HG02870 (cell line): ENCODE data around the gene TMEM151A.
"Not testable (repeated sequence)": the region's sequence is repeated elsewhere in the genome, so short reads cannot be mapped to it uniquely, and the experiment has no call there.

Source experiments
- ATAC-seq: cut with Tn5 transposase; IDR thresholded peaks from one replicate; pipeline ENCODE4 v1.9.1; 2021; ENCODE audit warnings: mild to moderate bottlenecking, moderate library complexity; ENCODE audit not compliant: unreplicated experiment

TMEM151A gene

GRCh38 chr11:66267039-66267378 is 24.7 kb upstream of the TMEM151A start:
- no peak for ATAC-seq

DNA sequence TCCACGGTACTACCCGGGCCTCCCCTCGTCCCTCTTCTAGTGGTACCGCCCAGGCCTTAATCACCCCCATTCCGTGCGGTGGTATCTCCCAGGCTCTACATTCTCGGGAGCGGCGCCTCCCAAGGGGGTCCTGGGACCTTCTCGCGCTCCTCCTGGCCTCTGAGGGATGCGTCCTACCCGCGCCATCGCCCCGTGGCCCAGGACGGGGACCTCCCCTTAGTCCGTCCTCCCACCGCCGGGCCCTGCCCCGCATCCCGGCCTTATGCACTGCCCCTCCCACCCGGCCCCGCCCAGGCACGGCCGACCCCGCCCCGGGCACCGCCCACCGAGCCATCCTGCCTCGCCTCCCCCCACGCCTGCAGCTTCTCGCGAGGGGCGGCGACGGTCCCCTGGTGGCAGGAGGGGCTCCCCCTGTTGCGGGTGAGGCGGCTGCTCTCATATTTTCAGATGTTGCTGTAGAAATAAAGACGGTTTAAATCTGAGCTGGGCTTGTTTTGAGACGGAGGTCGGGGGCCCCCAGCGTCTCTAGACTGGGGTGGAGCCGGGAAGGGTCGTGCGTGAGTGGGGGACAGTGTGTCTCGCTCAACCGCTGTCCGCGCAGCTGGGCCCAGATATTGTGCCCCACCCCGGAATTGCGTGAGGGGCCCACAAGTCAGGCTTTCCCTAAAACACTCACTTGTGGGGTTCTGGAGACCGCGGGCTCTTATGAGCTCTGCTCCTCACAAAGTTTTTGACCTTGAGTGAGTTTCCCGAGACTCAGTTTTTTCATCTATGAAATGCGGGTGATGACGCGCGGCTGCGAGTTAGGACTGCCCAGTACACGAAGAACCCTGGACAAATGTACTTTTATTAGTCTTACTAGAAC is 24.1 kb upstream of the TMEM151A start:
- peak; percentile 42 for ATAC-seq

DNA sequence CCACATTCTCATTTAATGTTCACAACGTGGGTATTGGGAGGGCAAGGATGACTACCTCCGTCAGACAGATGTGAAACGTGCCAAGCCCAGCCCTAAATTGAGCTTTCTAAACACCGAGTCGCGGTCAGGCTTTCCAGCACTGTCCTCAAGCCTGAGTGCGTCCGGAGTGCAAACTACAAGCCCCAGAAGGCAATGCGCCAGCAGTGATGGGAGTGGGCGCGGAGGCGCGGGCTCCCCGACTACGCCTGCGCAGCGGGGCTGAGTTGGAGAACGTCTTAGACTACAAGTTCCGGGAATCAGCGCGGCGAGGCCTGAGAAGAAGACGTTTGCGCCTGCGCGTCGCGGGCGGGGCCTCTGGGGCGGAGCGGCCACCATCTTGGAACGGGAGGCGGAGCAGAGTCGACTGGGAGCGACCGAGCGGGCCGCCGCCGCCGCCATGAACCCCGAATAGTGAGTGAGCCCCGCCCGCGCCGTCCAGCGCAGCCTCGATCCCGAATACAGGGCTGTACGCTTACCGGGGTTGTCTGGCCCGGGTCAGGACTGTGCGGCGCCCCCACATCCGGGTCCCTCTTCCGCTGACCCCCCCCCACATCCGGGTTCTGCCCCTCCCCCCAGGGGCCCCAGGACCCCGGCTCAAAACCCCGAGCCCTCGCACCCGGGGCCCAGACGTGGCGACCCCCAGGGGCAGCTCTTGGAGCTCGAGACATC is 23.3 kb upstream of the TMEM151A start, which contains the start of gene RAB1B:
TSS of gene RAB1B (plus strand) at position 396 of the 708 bp plus-strand sequence. CDS start at position 437, 41 bp downstream.
- ATAC-seq, result peak; percentile 82

DNA sequence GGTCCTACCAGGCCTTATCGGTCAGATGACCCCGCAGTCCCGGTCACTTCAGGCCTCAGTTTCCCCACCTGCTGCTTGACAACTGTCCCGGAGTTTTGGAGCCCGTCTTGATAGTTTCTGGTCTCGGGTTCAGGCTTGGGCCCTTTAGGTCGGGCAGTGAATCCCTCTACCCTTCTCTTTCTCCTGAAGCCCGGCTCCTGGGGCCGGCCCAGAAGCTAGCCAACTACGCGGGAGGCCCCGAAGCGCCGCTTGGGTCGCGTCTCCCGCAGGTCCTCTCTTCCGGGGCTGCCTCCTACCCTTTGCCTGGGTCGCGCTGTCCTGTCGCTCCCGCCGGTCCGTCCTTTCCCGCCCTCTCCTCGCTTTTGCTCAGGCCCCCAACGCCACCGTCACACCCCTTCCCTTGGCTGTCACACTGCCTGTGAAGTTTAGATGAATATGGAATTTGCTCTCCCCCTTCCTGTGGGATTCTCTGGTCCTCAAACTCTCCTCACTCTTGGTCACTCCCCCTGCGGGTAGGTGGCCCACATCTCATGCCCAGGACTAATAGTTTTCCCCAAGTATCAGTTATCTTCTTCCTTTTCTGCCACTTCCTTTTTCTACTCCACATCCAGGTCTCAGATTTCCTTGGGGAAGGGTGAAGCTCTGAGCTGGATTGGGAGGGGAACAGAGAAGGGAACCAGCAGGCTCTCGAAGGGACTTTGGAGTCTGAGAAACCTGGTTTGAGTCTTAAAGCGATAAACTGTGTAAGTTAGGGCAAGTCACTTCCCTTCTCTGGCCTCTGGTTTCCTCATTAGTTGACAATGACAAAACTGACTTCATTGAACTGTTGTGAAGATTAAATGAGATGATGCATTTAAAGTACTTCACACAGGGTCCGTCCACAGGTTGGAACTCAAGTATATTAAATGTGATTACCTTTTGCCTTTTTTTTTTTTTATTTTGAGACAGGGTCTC is 22.5 kb upstream of the TMEM151A start:
- ATAC-seq, result no peak

DNA sequence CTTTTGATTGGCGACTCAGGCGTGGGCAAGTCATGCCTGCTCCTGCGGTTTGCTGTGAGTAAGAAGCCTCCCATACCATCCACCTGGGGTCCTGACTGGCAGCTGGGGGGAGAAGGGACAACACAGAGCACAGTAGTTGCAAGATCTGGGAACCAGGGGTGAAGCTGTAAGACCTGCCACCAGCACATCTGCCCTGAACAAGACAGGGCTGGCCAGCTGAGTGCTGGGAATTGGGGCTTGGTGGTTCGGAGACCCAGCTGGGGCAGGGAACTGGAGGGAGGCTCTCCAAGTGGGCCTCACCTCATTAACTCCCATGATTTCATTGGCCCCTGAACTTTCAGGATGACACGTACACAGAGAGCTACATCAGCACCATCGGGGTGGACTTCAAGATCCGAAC is 19.9 kb upstream of the TMEM151A start:
- no peak for ATAC-seq

DNA sequence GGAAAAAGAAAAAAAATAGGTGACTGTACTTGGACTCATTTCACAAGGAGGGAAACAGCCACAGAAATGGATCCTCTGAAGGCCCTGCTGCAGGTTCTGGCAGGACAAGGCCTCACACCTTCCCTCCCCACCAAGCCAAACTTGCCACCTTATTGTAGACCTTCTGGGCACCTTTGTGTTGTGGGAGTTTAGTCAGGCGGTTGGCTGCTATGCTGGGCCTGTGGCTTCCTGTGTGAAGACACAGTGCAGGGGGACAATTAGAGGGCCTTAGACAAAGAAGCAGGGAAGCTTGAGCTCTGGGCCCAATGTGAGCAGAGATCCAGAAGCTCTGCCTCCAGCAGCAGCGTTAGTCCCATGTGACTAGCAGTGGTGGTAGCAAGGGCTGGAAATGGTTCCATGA is 19.1 kb upstream of the TMEM151A start:
- ATAC-seq, result no peak

- no peak for ATAC-seq
Observed at GRCh38 chr11:66274219-66274618, 17.5 kb upstream of the TMEM151A start.

GRCh38 chr11:66275396-66275795 is 16.3 kb upstream of the TMEM151A start:
- ATAC-seq, result no peak

GRCh38 chr11:66275984-66276612 is 15.6 kb upstream of the TMEM151A start:
- ATAC-seq, result no peak

- ATAC-seq, result not testable (repeated sequence)
Observed at GRCh38 chr11:66276619-66277018, 15.1 kb upstream of the TMEM151A start.

- ATAC-seq, result not testable (repeated sequence)
Observed at GRCh38 chr11:66277064-66277463, 14.6 kb upstream of the TMEM151A start.

GRCh38 chr11:66277471-66278362 is 14.0 kb upstream of the TMEM151A start, which contains the start of gene CNIH2:
CNIH2 (plus strand) TSS chr11:66278175; CDS start chr11:66278457, 282 bp downstream.
- no peak for ATAC-seq

- ATAC-seq, result no peak
Observed at GRCh38 chr11:66278363-66279091, 13.2 kb upstream of the TMEM151A start.

DNA sequence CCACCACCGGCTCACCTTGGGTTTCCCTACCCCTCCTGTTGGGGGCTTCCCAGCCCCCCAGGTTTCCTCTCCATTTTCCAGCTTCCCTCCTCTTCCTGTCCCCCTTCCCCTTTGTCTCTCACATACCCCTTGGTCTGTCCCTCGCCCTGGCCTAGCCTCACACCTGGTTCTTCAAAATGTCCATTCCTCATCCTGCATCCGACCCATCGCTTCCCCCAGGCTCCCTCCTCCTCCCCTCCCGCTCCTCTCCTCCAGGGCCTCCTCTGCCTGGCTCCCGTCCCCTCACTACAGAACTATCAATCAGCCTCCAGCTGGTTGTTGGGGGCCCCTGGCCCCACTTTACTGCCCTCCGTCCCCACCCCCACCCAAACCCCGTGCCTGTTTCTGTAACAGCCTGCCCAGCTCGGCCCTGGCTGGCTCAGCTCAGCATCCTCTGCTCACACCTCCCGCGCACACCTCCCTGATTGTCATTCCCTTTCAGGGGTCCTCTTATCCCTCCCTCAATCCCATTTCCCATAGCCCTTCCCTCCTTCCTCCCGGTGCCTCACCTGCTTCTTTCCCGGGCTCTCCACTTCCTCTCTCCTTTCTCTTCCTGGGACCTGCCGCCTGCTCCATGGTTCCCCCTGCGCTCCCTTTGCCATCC is 12.5 kb upstream of the TMEM151A start:
- ATAC-seq, result no peak

DNA sequence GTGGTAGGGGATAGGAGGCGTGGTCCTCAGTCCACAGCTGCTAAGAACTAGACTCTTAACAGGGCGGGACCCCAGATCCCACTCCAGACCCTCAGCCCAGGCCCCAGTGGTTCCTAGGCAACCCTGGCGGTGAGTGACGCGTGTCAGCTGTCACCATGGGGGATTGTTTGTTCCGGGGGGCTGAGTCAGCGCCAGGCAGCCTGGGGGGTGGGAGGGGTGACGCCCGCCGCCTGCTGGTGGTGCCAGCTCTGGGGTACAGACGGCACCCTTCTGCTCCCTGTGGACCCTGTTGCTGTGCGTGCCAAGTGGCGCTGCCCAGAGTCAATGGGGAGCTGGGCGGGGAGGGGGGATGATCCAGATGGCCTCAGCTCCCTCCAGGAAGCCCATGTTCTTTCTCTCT is 11.3 kb upstream of the TMEM151A start:
- ATAC-seq, result no peak

DNA sequence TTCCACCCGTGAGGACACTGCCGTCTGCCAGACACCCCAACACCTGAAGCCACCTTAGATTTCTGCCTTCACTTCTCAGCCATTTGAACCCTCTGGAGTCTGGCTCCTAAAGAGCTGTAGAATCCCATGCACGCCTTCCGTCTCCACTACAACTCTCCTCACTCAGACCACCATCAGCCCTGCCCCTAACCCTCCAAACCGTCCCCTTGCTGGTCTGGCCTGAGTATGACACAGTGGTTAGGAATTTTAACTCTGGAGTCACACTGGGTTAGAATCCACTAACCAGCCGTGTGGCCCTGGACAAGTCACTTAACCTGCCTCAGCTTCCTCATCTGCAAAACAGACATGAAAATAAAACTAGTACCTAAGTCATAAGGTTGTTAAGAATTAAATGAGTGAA is 10.7 kb upstream of the TMEM151A start:
- no peak for ATAC-seq

GRCh38 chr11:66281776-66282467 is 9.8 kb upstream of the TMEM151A start:
- no peak for ATAC-seq
